Raji (cell line): ENCODE data around the gene RBMS3.

ENCODE experiments used
- POLR2A ChIP-seq: IDR thresholded peaks from 2 replicates; pipeline ENCODE4 v1.6.1; 2011; ENCODE audit warnings: low read depth, low read length, control low read depth; ENCODE audit not compliant: insufficient read depth

RBMS3 gene

GRCh38 chr3:29381595-29381994 lies 100.7 kb downstream of the RBMS3 start:
- TF ChIP-seq POLR2A: no peak

DNA sequence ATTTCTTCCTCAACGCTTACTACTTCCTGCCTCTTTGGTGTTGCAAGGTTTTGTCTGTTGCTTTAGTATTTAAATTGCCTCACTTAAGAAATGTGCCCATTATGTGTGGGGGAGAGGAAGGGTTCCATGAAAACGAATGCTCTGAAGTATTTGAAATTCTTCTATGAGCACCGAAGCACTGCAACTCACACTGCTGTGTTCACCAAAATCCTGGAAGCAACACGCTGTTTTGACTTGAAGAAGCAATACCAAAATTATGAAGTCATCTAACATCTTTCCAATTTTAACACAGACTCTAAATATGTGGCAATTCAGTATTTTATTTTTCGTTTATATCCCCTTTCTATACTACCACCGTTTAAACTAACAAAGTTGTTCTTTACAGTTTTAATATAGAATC lies 101.5 kb downstream of the RBMS3 start:
- no peak for TF ChIP-seq POLR2A

DNA sequence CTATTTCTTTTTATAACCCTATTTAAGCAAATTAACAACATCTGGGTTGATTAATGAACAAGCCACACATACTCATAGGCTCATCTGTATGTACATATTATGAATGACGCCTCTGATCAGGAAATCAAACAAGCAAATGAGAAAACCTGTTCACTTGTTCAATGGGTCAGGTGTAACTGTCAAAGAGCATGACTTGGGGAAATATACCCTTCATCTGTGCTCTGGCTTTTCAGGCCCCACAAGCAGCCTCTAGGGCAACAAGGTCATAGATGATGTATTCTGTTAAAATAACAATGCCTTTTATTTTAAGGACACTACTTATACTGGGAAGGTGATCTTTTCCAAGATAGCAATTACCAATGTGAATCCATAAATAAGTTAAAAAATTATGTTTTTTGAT lies 102.0 kb downstream of the RBMS3 start:
- no peak for TF ChIP-seq POLR2A

GRCh38 chr3:29384640-29385039 lies 103.8 kb downstream of the RBMS3 start:
- TF ChIP-seq POLR2A: no peak

GRCh38 chr3:29385046-29385830 lies 104.4 kb downstream of the RBMS3 start:
- TF ChIP-seq POLR2A: no peak

- no peak for TF ChIP-seq POLR2A
These were observed 108.5 kb downstream of the RBMS3 start for GRCh38 chr3:29389362-29389761.

DNA sequence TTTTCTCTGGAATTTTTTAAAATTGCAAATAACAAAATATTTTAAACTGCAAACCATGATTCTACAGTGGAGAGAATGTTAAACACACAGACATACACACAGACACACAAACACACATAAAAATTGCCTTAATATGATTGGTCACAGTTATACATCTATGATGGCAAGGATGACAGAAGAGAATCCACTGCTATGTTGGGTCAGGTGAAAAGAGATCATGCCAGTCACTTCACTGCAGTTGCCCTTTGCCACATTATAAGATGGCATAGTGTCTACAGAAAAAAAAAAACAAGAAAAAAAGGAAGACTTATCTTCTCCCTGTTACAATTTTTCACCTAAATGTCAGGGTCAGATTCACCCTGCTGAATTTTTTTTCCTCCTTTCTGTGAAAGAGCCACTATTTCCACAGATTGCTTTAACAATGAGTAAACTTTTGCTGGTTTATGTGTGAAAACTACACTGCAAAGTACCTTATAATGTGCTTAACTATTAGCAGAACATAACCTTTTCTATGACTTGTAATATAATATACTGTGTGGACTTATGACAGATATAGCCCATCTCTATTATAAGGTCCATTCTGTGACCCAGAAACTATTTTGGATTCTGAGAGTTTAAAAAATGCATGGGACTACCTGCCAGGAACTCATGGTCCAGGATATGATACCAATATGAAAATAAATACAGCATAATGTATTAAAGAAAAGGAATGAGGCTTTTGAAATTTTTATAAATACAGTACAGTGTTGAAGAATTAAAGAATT lies 111.9 kb downstream of the RBMS3 start:
- no peak for TF ChIP-seq POLR2A

- no peak for TF ChIP-seq POLR2A
These were observed 116.5 kb downstream of the RBMS3 start for GRCh38 chr3:29397406-29397805.

DNA sequence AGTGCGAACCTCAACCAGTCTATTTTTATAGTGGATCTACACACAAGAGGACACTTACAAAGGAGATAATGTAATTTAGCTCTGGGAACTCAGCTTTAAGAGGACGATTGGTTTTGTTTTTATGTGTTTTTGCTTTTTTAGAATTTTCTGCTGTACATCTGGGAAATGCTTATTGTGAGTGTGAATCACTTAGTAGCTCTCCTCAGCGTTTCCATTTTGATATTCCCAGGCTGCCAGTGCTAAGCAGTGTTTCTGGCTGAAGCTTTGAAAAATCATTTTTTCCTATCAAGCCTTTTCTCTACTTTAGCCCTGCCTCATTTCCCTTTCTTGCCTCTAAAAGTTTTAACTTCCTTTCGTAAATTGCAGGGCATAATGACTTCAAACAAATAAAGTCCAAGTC lies 117.9 kb downstream of the RBMS3 start:
- no peak for TF ChIP-seq POLR2A

GRCh38 chr3:29406291-29406832 lies 125.5 kb downstream of the RBMS3 start:
- no peak for TF ChIP-seq POLR2A

GRCh38 chr3:29408676-29409075 lies 127.8 kb downstream of the RBMS3 start:
- no peak for TF ChIP-seq POLR2A

- no peak for TF ChIP-seq POLR2A
These were observed 128.5 kb downstream of the RBMS3 start for GRCh38 chr3:29409409-29409808.

DNA sequence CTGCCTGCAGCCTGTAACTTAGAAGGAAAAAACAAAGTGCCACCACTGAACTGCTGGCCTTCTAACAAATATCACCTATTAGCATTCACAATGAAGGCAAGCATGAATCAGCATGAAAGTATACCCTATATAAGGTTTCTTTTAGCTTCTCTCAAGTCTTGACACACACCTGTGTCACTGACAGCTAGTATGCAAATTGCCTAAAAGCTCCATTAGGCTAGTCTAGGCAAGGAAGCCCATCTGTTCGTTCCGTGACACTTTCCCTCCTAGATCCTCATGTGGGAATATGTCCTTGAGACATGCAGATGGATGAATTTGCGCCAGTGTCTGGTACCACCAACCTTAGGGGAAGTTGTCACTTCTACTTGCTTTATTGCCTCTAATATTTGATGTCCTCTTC lies 129.3 kb downstream of the RBMS3 start:
- peak; percentile 30; the same call in 1 of the 2 replicates for TF ChIP-seq POLR2A

GRCh38 chr3:29410660-29411405 lies 130.0 kb downstream of the RBMS3 start:
- no peak for TF ChIP-seq POLR2A

- no peak for TF ChIP-seq POLR2A
These were observed 131.2 kb downstream of the RBMS3 start for GRCh38 chr3:29412110-29412509.

DNA sequence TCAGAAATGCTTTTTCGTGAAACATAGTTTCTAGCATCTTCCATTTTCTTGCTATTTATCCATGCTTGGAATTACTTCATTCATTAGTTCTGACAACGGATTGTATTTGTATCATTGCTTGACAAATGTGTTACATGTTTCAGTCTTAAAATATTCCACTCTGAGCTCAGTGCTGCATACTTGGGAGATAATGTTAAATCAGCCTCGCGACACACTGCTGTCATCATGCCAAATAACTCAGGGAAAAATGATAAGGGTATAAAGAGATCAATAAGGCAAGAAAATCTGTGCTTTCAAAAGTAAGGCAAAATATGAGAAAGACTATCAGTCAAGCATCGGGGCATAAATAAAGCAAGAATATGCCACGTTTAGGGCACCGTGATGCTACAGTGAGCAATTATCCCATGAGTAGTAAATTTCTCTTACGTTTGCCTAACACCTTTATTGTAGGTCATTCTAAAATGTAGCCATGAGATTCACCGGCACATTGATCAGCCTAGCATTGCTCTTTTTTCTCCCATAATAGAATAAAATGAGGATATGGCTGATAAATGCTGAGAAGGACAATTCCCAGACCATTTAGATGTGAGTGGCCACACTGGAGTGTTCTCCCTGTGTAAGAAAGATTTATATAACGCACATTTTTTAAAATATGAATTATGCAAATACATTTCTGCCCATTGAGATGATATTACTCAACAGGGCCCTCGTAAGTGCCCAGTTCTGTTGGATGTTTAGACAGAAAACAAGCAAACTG lies 133.8 kb downstream of the RBMS3 start:
- TF ChIP-seq POLR2A: no peak
